PFSK-1 (cell line): ENCODE data around the gene AFAP1L1.

Experiments
- FOXP2 ChIP-seq: optimal IDR thresholded peaks from 2 replicates; pipeline ENCODE3; 2011; ENCODE audit warnings: borderline replicate concordance, control low read depth, inconsistent platforms; ENCODE audit not compliant: insufficient read depth; ENCODE audit errors: extremely low read length, extremely low read depth
- POLR2AphosphoS5 ChIP-seq: IDR thresholded peaks from 2 replicates; pipeline ENCODE4 v1.6.1; 2012; ENCODE audit warnings: low read depth, mild to moderate bottlenecking, control low read depth, low read length, moderate library complexity
- SIN3A ChIP-seq: IDR thresholded peaks from 2 replicates; pipeline ENCODE4 v1.6.1; 2012; ENCODE audit warnings: mild to moderate bottlenecking, low read length, moderate library complexity, borderline replicate concordance; ENCODE audit not compliant: insufficient read depth
- TAF1 ChIP-seq: IDR thresholded peaks from 2 replicates; pipeline ENCODE4 v1.6.1; 2012; ENCODE audit warnings: low read length, control low read depth, borderline replicate concordance; ENCODE audit not compliant: insufficient read depth
- TF ChIP-seq, protein P1 (sequence below), 2 experiments: IDR thresholded peaks; 2 replicates each; pipeline versions ENCODE4 v1.6.1 to v1.8.0; 2011 to 2012; ENCODE audit warnings: low read depth in 2 of 2, low read length in 2 of 2, control low read depth in 1 of 2, inconsistent platforms in 1 of 2, mild to moderate bottlenecking in 1 of 2, moderate library complexity in 1 of 2; ENCODE audit not compliant: insufficient read depth in 1 of 2

AFAP1L1 gene

DNA sequence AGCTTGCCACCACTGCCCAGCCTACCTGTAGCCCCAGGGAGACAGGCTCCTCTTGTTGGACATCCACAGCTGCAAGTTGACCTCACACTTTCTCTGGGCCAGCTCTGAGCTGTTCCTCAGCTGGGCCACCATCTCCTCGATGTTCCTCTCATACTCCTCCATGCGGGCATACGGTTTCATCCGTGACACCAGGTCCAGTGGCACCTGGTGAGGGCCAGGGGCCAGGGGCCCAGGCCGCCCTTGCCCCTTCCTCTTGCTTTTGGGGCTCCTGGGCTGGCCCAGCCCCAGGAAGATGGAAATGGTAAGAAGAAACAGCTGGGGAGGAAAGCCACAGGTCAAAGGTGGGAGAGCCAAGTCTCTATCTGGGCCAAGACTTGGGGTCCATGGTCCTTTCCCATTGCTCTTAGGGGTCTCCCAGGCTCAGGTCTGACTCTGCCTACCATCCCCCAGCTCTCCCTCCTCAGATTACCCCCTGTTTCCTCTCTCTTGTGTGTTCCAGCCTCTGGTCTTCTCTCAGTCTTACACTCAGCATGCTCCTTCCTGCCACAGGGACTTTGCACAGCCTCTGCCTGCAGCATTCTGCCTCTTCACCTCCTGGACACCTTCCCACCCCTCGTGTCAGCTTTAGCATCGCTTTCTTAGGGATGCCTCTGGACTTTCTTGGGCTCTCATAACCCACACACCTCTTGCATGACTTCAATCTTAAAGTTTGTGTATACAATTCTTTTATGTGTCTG lies 105.2 kb downstream of the AFAP1L1 start:
- no peak for TF ChIP-seq FOXP2
- no peak for TF ChIP-seq SIN3A
- TF ChIP-seq POLR2AphosphoS5, result no peak
- TF ChIP-seq, protein P1, sequence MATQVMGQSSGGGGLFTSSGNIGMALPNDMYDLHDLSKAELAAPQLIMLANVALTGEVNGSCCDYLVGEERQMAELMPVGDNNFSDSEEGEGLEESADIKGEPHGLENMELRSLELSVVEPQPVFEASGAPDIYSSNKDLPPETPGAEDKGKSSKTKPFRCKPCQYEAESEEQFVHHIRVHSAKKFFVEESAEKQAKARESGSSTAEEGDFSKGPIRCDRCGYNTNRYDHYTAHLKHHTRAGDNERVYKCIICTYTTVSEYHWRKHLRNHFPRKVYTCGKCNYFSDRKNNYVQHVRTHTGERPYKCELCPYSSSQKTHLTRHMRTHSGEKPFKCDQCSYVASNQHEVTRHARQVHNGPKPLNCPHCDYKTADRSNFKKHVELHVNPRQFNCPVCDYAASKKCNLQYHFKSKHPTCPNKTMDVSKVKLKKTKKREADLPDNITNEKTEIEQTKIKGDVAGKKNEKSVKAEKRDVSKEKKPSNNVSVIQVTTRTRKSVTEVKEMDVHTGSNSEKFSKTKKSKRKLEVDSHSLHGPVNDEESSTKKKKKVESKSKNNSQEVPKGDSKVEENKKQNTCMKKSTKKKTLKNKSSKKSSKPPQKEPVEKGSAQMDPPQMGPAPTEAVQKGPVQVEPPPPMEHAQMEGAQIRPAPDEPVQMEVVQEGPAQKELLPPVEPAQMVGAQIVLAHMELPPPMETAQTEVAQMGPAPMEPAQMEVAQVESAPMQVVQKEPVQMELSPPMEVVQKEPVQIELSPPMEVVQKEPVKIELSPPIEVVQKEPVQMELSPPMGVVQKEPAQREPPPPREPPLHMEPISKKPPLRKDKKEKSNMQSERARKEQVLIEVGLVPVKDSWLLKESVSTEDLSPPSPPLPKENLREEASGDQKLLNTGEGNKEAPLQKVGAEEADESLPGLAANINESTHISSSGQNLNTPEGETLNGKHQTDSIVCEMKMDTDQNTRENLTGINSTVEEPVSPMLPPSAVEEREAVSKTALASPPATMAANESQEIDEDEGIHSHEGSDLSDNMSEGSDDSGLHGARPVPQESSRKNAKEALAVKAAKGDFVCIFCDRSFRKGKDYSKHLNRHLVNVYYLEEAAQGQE (IDR thresholded peaks at IDR 0.05; ENCODE audit: insufficient read depth in 1 of 2, low read depth in 2 of 2, low read length in 2 of 2), result no peak
- no peak for TF ChIP-seq TAF1

DNA sequence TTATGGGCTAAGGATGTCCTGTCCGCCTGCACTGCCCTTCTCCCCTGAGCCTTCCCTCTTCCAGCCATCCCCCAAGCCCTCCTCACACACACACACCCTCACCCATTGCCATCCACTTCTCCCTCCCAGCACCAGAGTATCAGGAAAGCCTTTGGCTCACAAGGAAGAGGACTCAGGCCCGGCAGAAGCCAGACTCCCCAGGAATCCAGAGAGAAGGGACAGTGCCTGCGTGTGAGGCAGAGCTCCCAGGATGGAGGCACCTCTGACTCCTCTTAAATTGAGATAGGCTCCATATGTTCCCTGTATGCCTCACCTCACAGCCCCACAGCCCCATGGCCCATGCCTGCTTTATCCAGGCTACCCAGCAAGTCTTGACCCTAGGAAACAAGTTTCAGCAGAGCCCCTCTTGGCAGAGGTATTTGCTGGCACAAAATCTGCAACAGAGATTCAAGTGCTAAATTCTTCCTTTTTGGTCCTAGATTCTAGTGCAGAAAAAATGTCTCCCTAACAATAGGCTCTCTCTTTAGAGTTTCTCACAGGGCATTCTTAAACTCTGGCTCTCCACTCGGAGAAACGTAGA lies 106.7 kb downstream of the AFAP1L1 start:
- TF ChIP-seq SIN3A (no peak), TAF1 (no peak), FOXP2 (no peak), POLR2AphosphoS5 (no peak)
- TF ChIP-seq, protein P1 (IDR thresholded peaks at IDR 0.05; ENCODE audit: insufficient read depth in 1 of 2, low read depth in 2 of 2, low read length in 2 of 2), result no peak

GRCh38 chr5:149379177-149379761 lies 107.6 kb downstream of the AFAP1L1 start, which contains the start of gene IL17B:
Gene IL17B, minus strand, starts transcription at chr5:149379292. Its CDS starts 67 bp downstream, at chr5:149379225.
- no peak for TF ChIP-seq POLR2AphosphoS5
- TF ChIP-seq TAF1, result no peak
- TF ChIP-seq SIN3A, result no peak
- TF ChIP-seq FOXP2, result no peak
- TF ChIP-seq, protein P1 (IDR thresholded peaks at IDR 0.05; ENCODE audit: insufficient read depth in 1 of 2, low read depth in 2 of 2, low read length in 2 of 2), result no peak

- no peak for TF ChIP-seq SIN3A
- no peak for TF ChIP-seq FOXP2
- TF ChIP-seq TAF1, result no peak
- no peak for TF ChIP-seq POLR2AphosphoS5
- TF ChIP-seq, protein P1 (IDR thresholded peaks at IDR 0.05; ENCODE audit: insufficient read depth in 1 of 2, low read depth in 2 of 2, low read length in 2 of 2), result no peak
Observed at GRCh38 chr5:149379818-149380374, 108.2 kb downstream of the AFAP1L1 start.
